Adrenal gland (tissue), 12 donors: ENCODE results near the gene CAMTA1. TPM values are rescaled to one million over a fixed set of nuclear protein-coding genes. Genes with fewer than 3 reads are reported as not detected.

ENCODE experiments used
- DNase-seq, 7 donors: peaks; one replicate each; pipeline ENCODE4 v3.0.0-alpha.2; 2019 to 2020
- H3K27ac ChIP-seq, 5 donors: fragments of 200-600 bp; sonication (generic) in 4 of 5; 1 replicate in 3 of 5; 2 replicates in 2 of 5; pipeline versions ENCODE4 v1.5.1 to v1.8.0; 2016 to 2020; ENCODE audit warnings: mild to moderate bottlenecking in 1 of 5
- H3K27me3 ChIP-seq: fragments of 200-600 bp; 2 replicates; pipeline ENCODE4 v1.8.0; 2021
- H3K36me3 ChIP-seq, 2 donors: fragments of 200-600 bp; replicated peaks in 1 of 2; 1 replicate in 1 of 2; 2 replicates in 1 of 2; pipeline versions ENCODE4 v1.5.1 to v1.8.0; 2018 to 2022
- H3K4me1 ChIP-seq, 2 donors: fragments of 200-600 bp; replicated peaks in 1 of 2; 1 replicate in 1 of 2; 2 replicates in 1 of 2; pipeline versions ENCODE4 v1.5.1 to v1.8.0; 2018 to 2021
- H3K4me3 ChIP-seq, 4 donors: fragments of 200-600 bp; sonication (generic) in 3 of 4; one replicate each; pipeline ENCODE4 v1.5.1; 2016 to 2018
- H3K9me3 ChIP-seq, 3 donors: fragments of 200-600 bp; sonication (generic) in 1 of 3; replicated peaks in 1 of 3; 1 replicate in 2 of 3; 2 replicates in 1 of 3; pipeline versions ENCODE4 v1.5.1 to v1.8.0; 2016 to 2021
- POLR2A ChIP-seq, 2 donors: fragments of 450-650 bp; IDR thresholded peaks; one replicate each; pipeline ENCODE4 v1.6.1; 2017; ENCODE audit warnings: antibody characterized with exemption in 2 of 2, mild to moderate bottlenecking in 2 of 2, moderate library complexity in 1 of 2
- WGBS, 4 donors: extraction: QIAGEN DNeasy Blood & Tissue Kit in 2 of 4; methylation state at CpG; one replicate each; pipeline versions ENCODE4 v1.1.5 to v1.1.7; 2013 to 2017; 5-methylcytosine and 5-hydroxymethylcytosine counted together
- intact Hi-C, 2 donors: fragments of 100-400 bp; cut with DNase I; formaldehyde crosslinking; loops; one replicate each; pipeline versions ENCODE4 v1.14.1 to v1.15.0; 2022 to 2023
- polyA plus RNA-seq, 3 donors: library from polyadenylated mRNA; stranded (reverse); fragments of 200-250 nt in 2 of 3; fragments of 350-450 nt in 1 of 3; fragmentation: Illumina TruSeq in 1 of 3; extraction: RNeasy Lipid Tissue Mini Kit (QIAGEN cat#74804) in 1 of 3; gene quantifications; one replicate each; pipeline ENCODE4 v1.2.3, GENCODE V29; 2013 to 2014
- total RNA-seq, 9 donors: library from RNA; depleted of rRNA in 4 of 9; stranded (reverse); fragments of >200 nt in 4 of 9; fragments of 120-200 nt in 1 of 9; fragmentation: NEBNext Ultra II Directional in 1 of 9; extraction: Animal tissue kit (Norgen Biotek cat#: 25700) in 1 of 9; gene quantifications; one replicate each; pipeline versions ENCODE4 v1.1.0 to v1.2.4, GENCODE V29; 2013 to 2023
- TF ChIP-seq, protein P1 (sequence below), 6 experiments: fragments of 450-650 bp in 4 of 6; fragments of 200-600 bp in 2 of 6; sonication (generic) in 1 of 6; IDR thresholded peaks; 1 replicate in 5 of 6; 2 replicates in 1 of 6; pipeline versions ENCODE4 v1.5.1 to v1.8.0; 2016 to 2021; ENCODE audit warnings: antibody characterized with exemption in 6 of 6, mild to moderate bottlenecking in 2 of 6, moderate library complexity in 1 of 6
- donor health status: healthy with polysubstance abuse.
- donor health status: Bipolar disorder and iron deficiency.
- donor health status: DM: yes; HTN: yes; CAD: no.
- donor health status: DM: no; HTN: no; CAD: no.
- donor health status: DM: no; HTN: no; CAD: no.
- donor health status: DM: yes; HTN: yes; CAD: no.

Gene CAMTA1
- total and polyA plus RNA-seq, 12 donors: 62.9 to 141 (median 96.9) TPM

DNA sequence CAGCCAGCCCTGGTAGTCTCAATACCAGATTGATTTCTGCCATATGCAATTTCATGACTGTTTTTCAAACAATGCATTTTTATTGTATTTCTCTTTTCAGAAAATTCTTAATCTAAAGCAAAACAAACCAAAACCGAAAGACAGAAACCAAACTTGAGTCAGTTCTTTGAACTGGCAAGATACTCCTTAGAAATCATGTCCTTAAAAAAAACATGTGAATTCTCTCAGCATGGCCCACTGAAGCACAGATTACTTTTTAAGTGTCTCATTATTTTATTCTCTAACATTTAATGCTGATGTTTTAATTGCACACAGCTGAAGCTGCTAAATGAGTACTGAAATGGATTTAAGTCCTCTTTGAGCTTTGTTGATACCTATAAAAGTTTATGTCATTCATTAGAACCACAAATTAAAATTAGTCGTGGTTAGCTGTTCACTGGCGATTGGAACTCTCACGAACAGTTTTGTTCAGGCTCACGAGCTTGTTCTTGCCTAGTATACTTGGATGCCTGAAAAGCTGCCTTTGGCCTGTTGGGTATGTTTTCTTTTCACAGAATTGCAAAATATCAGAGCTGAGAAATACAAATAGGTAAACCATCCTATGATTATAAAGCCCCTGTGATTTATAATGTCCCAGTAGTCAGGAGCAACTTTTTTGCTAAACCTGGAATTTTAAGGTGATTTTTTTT is 87.5 kb downstream of the CAMTA1 start:
- no peak for TF ChIP-seq POLR2A (IDR thresholded peaks at IDR 0.05)
- TF ChIP-seq, protein P1, sequence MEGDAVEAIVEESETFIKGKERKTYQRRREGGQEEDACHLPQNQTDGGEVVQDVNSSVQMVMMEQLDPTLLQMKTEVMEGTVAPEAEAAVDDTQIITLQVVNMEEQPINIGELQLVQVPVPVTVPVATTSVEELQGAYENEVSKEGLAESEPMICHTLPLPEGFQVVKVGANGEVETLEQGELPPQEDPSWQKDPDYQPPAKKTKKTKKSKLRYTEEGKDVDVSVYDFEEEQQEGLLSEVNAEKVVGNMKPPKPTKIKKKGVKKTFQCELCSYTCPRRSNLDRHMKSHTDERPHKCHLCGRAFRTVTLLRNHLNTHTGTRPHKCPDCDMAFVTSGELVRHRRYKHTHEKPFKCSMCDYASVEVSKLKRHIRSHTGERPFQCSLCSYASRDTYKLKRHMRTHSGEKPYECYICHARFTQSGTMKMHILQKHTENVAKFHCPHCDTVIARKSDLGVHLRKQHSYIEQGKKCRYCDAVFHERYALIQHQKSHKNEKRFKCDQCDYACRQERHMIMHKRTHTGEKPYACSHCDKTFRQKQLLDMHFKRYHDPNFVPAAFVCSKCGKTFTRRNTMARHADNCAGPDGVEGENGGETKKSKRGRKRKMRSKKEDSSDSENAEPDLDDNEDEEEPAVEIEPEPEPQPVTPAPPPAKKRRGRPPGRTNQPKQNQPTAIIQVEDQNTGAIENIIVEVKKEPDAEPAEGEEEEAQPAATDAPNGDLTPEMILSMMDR (IDR thresholded peaks at IDR 0.05): no peak
- Histone ChIP-seq H3K36me3 (no peaks in the 10 kb centered on the region), H3K4me3 (no peak overlapping the region), H3K27me3 (no peaks in the 10 kb centered on the region), H3K27ac (no peak overlapping the region), H3K9me3 (no peaks in the 10 kb centered on the region), H3K4me1 (peaks cover 7 to 33% of the 10 kb centered on the region in 2 donors)
- intact Hi-C loops: loop anchor here in 1 of 2 donors (5.0 kb wide), 1 partner anchor 75 kb away; no protein-coding TSS in a partner anchor
- WGBS, 4 donors: 82 to 95% (median 90%) methylated on average over 5 of the region's 5 CpGs
- DNase-seq: no peak

DNA sequence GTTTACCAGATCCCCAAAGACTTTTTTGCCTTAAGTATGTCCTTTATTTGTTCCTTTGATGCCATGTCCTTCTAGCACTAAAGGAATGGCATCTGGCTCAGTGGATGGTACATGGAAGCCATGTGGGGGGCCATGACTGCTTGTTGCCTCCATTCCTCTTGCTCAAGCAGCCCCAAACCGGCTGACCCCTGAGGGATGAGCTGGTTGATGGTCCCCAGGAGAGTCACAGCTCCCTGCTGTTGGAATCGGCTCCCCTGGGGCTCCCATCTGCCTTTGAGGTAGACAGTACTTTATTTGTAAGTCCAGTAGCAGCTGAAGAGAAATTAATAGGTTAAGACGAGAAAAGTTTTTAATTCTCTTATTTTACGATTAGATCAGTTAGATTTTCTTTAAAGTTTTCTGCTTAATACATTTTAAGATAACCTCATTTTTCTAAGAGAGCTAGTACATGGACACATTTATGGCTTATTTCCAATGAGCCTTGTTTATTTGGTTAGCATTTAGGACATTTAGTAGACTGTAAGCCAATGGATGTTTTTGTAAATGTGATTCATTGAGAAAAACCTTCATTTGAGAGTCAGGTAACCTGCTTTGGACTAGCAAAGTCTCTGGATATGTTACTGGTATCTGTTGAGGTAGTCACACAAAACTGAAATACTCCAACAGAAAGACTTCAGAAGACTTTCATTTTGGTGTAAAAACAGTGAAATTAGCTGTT is 88.2 kb downstream of the CAMTA1 start:
- no peaks in the 10 kb centered on the region for H3K27me3 ChIP-seq
- intact Hi-C loops: loop anchor here in 1 of 2 donors (5.0 kb wide), 1 partner anchor 76 kb away; no protein-coding TSS in a partner anchor
- TF ChIP-seq, protein P1 (IDR thresholded peaks at IDR 0.05): no peak
- no peak for TF ChIP-seq POLR2A (IDR thresholded peaks at IDR 0.05)
- H3K4me3 ChIP-seq: no peak overlapping the region
- 72 to 77% (median 75%) methylated on average over 4 of the region's 4 CpGs for WGBS, 4 donors
- H3K4me1 ChIP-seq: peaks cover 5 to 29% of the 10 kb centered on the region in 2 donors
- H3K27ac ChIP-seq: no peak overlapping the region
- H3K36me3 ChIP-seq: no peaks in the 10 kb centered on the region
- DNase-seq: no peak
- no peaks in the 10 kb centered on the region for H3K9me3 ChIP-seq

DNA sequence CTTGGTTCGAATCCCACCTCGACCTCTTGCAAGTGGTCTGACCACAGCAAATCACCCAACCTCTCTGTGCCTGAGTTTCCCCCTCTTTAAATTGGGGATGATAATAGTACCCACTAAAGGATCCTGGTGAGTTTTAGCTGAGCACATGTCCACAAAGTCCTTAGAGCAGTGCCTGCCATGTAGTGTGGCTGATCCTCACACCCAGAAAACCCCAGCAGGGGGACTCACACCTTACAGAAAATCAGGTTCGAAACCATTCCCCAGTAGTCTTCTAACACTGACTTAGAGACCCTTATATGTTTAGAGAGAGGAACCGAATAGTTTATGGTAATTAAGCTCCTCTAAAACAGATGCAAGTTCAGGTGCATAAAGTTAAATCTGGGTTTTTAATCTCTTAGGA is 89.0 kb downstream of the CAMTA1 start:
- no peaks in the 10 kb centered on the region for H3K9me3 ChIP-seq
- TF ChIP-seq, protein P1 (IDR thresholded peaks at IDR 0.05): no peak
- TF ChIP-seq POLR2A (IDR thresholded peaks at IDR 0.05): no peak
- H3K36me3 ChIP-seq: no peaks in the 10 kb centered on the region
- intact Hi-C loops: loop anchor here in 1 of 2 donors (5.0 kb wide), 1 partner anchor 77 kb away; no protein-coding TSS in a partner anchor
- DNase-seq: no peak
- WGBS, 4 donors: 96 to 100% (median 97%) methylated on average over 2 to 4 of the region's 4 CpGs
- no peaks in the 10 kb centered on the region for H3K27me3 ChIP-seq
- H3K4me3 ChIP-seq: no peak overlapping the region
- peaks cover 4 to 21% of the 10 kb centered on the region in 2 donors for H3K4me1 ChIP-seq
- H3K27ac ChIP-seq: no peak overlapping the region

DNA sequence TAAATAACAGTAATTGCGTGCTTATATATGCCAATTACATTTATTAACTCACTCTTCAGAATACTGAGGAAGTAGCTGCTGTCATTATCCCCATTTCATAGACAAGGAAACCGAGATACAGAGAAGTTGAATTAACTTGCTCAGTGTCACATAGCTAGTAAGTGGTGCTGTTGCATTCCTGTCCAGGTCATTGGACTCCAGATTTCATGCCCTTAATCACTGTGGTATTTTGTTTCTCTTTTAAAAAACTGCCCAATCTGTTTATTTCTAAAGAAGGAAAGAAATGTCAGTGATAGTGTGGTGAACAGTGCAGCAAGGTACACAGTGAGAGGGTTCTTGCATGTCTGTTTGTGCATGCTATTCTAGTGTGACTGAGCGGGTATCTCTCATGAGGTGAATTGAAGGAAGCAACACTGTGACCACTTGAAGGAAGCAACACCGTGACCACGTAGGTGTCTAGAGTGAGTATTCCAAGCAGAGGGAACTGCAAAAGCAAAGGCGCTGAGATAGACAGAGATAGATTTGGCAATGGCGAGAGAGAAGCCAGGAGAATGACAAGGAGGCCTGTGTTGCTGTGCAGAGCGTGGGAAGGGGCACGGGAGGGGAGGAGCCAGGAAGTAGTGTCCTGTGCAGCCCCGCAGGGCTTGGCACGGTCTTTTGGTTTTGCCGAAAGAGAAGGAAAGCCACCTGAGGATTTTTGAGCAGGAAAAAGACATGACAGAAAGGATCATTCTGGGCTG is 95.9 kb downstream of the CAMTA1 start:
- Histone ChIP-seq H3K36me3 (no peaks in the 10 kb centered on the region), H3K27me3 (no peaks in the 10 kb centered on the region), H3K4me3 (no peak overlapping the region), H3K9me3 (no peaks in the 10 kb centered on the region), H3K27ac (no peak overlapping the region), H3K4me1 (peaks cover 5 to 8% of the 10 kb centered on the region in 2 donors)
- no peak for TF ChIP-seq POLR2A (IDR thresholded peaks at IDR 0.05)
- intact Hi-C loops: loop anchor here in 1 of 2 donors (10.0 kb wide), 1 partner anchor 156 kb away; no protein-coding TSS in a partner anchor
- WGBS, 4 donors: 80 to 94% (median 93%) methylated on average over 12 of the region's 12 CpGs
- no peak for DNase-seq
